PFSK-1 (cell line): Measurements from ENCODE around the gene MYF6.

ENCODE experiments used
- POLR2AphosphoS5 ChIP-seq: IDR thresholded peaks from 2 replicates; pipeline ENCODE4 v1.6.1; 2012; ENCODE audit warnings: low read depth, mild to moderate bottlenecking, control low read depth, low read length, moderate library complexity
- REST ChIP-seq, 2 experiments: IDR thresholded peaks; 2 replicates each; pipeline versions ENCODE4 v1.6.1 to v1.8.0; 2011 to 2012; ENCODE audit warnings: low read depth in 2 of 2, low read length in 2 of 2, control low read depth in 1 of 2, inconsistent platforms in 1 of 2, mild to moderate bottlenecking in 1 of 2, moderate library complexity in 1 of 2; ENCODE audit not compliant: insufficient read depth in 1 of 2
- TAF1 ChIP-seq: IDR thresholded peaks from 2 replicates; pipeline ENCODE4 v1.6.1; 2012; ENCODE audit warnings: low read length, control low read depth, borderline replicate concordance; ENCODE audit not compliant: insufficient read depth

GRCh38 chr12:80698847-80699542 lies 8.4 kb upstream of the MYF6 start:
- TF ChIP-seq REST (IDR thresholded peaks at IDR 0.05; ENCODE audit: insufficient read depth in 1 of 2, low read depth in 2 of 2, low read length in 2 of 2) (no peak), TAF1 (no peak), POLR2AphosphoS5 (no peak)
